ENCODE measurements around the gene PDSS1.

The PDSS1 gene

GRCh38 chr10:26727005-26727404 is 29.5 kb downstream of the PDSS1 start:
- no peak overlapping the region for H3K9ac ChIP-seq (ENCODE audit: low read length)
- H4K20me1 ChIP-seq (ENCODE audit: insufficient read depth, low read length) = no peaks in the 10 kb centered on the region
- H3K4me3 ChIP-seq (ENCODE audit: low read length) = no peak overlapping the region
- no peak for TF ChIP-seq EZH2phosphoT487 (IDR thresholded peaks at IDR 0.05; ENCODE audit: low read depth)
- TF ChIP-seq CTCF (IDR thresholded peaks at IDR 0.05; ENCODE audit: low read depth, low read length) = no peak
- peaks cover 10% of the 10 kb centered on the region for H3K79me2 ChIP-seq (ENCODE audit: low read length)
- H3K36me3 ChIP-seq (replicated peaks; ENCODE audit: low read depth, low read length) = peaks cover 22% of the 10 kb centered on the region
- H3K4me1 ChIP-seq (ENCODE audit: low read length) = peaks cover 40% of the 10 kb centered on the region
- H3K4me2 ChIP-seq (ENCODE audit: low read length) = no peak overlapping the region
- peak overlapping the region; percentile 56; the same call in 1 of the 2 replicates for H3K27ac ChIP-seq (ENCODE audit: low read length)
- no peaks in the 10 kb centered on the region for H3K27me3 ChIP-seq (ENCODE audit: low read depth, low read length)
- H2AFZ ChIP-seq (ENCODE audit: low read depth, low read length) = no peak overlapping the region
- H3K9me3 ChIP-seq (ENCODE audit: insufficient read depth, low read length) = no peaks in the 10 kb centered on the region

GRCh38 chr10:26728957-26729356 is 31.5 kb downstream of the PDSS1 start:
- TF ChIP-seq CTCF (IDR thresholded peaks at IDR 0.05; ENCODE audit: low read depth, low read length) (peak; percentile 48), EZH2phosphoT487 (IDR thresholded peaks at IDR 0.05; ENCODE audit: low read depth) (no peak)
- Histone ChIP-seq H2AFZ (ENCODE audit: low read depth, low read length) (no peak overlapping the region), H3K4me3 (ENCODE audit: low read length) (no peak overlapping the region), H3K36me3 (replicated peaks; ENCODE audit: low read depth, low read length) (peaks cover 26% of the 10 kb centered on the region), H4K20me1 (ENCODE audit: insufficient read depth, low read length) (no peaks in the 10 kb centered on the region), H3K27me3 (ENCODE audit: low read depth, low read length) (no peaks in the 10 kb centered on the region), H3K4me1 (ENCODE audit: low read length) (peaks cover 51% of the 10 kb centered on the region), H3K27ac (ENCODE audit: low read length) (peak overlapping the region; percentile 53), H3K79me2 (ENCODE audit: low read length) (peaks cover 15% of the 10 kb centered on the region), H3K4me2 (ENCODE audit: low read length) (no peak overlapping the region), H3K9ac (ENCODE audit: low read length) (0 out of 2 replicates have a peak overlapping the region, but pooled peaks have one; percentile 6), H3K9me3 (ENCODE audit: insufficient read depth, low read length) (no peaks in the 10 kb centered on the region)

- Histone ChIP-seq H3K27ac (ENCODE audit: low read length) (peak overlapping the region; percentile 53), H3K27me3 (ENCODE audit: low read depth, low read length) (no peaks in the 10 kb centered on the region), H3K36me3 (replicated peaks; ENCODE audit: low read depth, low read length) (peaks cover 26% of the 10 kb centered on the region), H4K20me1 (ENCODE audit: insufficient read depth, low read length) (no peaks in the 10 kb centered on the region), H3K79me2 (ENCODE audit: low read length) (peaks cover 17% of the 10 kb centered on the region), H3K4me3 (ENCODE audit: low read length) (no peak overlapping the region), H3K9ac (ENCODE audit: low read length) (0 out of 2 replicates have a peak overlapping the region, but pooled peaks have one; percentile 6), H3K4me2 (ENCODE audit: low read length) (no peak overlapping the region), H2AFZ (ENCODE audit: low read depth, low read length) (no peak overlapping the region), H3K4me1 (ENCODE audit: low read length) (peaks cover 55% of the 10 kb centered on the region), H3K9me3 (ENCODE audit: insufficient read depth, low read length) (no peaks in the 10 kb centered on the region)
- TF ChIP-seq CTCF (IDR thresholded peaks at IDR 0.05; ENCODE audit: low read depth, low read length) (no peak), EZH2phosphoT487 (IDR thresholded peaks at IDR 0.05; ENCODE audit: low read depth) (no peak)
These were observed 31.9 kb downstream of the PDSS1 start for GRCh38 chr10:26729395-26729794.

GRCh38 chr10:26730552-26730951 is 33.1 kb downstream of the PDSS1 start:
- peaks cover 25% of the 10 kb centered on the region for H3K36me3 ChIP-seq (replicated peaks; ENCODE audit: low read depth, low read length)
- peak overlapping the region; percentile 52 for H3K4me2 ChIP-seq (ENCODE audit: low read length)
- H3K4me1 ChIP-seq (ENCODE audit: low read length) = peaks cover 66% of the 10 kb centered on the region
- no peaks in the 10 kb centered on the region for H4K20me1 ChIP-seq (ENCODE audit: insufficient read depth, low read length)
- no peaks in the 10 kb centered on the region for H3K9me3 ChIP-seq (ENCODE audit: insufficient read depth, low read length)
- peaks cover 24% of the 10 kb centered on the region for H3K79me2 ChIP-seq (ENCODE audit: low read length)
- peak overlapping the region; percentile 60 for H3K9ac ChIP-seq (ENCODE audit: low read length)
- H2AFZ ChIP-seq (ENCODE audit: low read depth, low read length) = no peak overlapping the region
- TF ChIP-seq CTCF (IDR thresholded peaks at IDR 0.05; ENCODE audit: low read depth, low read length) (no peak), EZH2phosphoT487 (IDR thresholded peaks at IDR 0.05; ENCODE audit: low read depth) (no peak)
- no peak overlapping the region for H3K4me3 ChIP-seq (ENCODE audit: low read length)
- H3K27ac ChIP-seq (ENCODE audit: low read length) = peak overlapping the region; percentile 91
- no peaks in the 10 kb centered on the region for H3K27me3 ChIP-seq (ENCODE audit: low read depth, low read length)
